Measurements from ENCODE around the gene SLC6A17. TPM values are rescaled to one million over a fixed set of nuclear protein-coding genes. Genes with fewer than 3 reads are reported as not detected.

SLC6A17 gene
- total RNA-seq, 1 donor, result under 0.01 TPM

- DNase-seq (ENCODE audit: low read depth), result no peak
- H3K4me3 ChIP-seq (ENCODE audit: low read depth, low read length), result no peak overlapping the region
- TF ChIP-seq CTCF (IDR thresholded peaks at IDR 0.05; ENCODE audit: insufficient read depth, low read depth, low read length), result no peak
Observed at GRCh38 chr1:110215621-110216515, 65.6 kb downstream of the SLC6A17 start.

GRCh38 chr1:110216844-110217444 is 66.7 kb downstream of the SLC6A17 start:
- TF ChIP-seq CTCF (IDR thresholded peaks at IDR 0.05; ENCODE audit: insufficient read depth, low read depth, low read length), result no peak
- DNase-seq (ENCODE audit: low read depth), result no peak
- no peak overlapping the region for H3K4me3 ChIP-seq (ENCODE audit: low read depth, low read length)

- H3K4me3 ChIP-seq (ENCODE audit: low read depth, low read length), result no peak overlapping the region
- no peak for DNase-seq (ENCODE audit: low read depth)
- TF ChIP-seq CTCF (IDR thresholded peaks at IDR 0.05; ENCODE audit: insufficient read depth, low read depth, low read length), result no peak
Observed at GRCh38 chr1:110218137-110218536, 67.8 kb downstream of the SLC6A17 start.

- DNase-seq (ENCODE audit: low read depth), result no peak
- H3K4me3 ChIP-seq (ENCODE audit: low read depth, low read length), result no peak overlapping the region
- TF ChIP-seq CTCF (IDR thresholded peaks at IDR 0.05; ENCODE audit: insufficient read depth, low read depth, low read length), result no peak
Observed at GRCh38 chr1:110218739-110219138, 68.4 kb downstream of the SLC6A17 start.

- TF ChIP-seq CTCF (IDR thresholded peaks at IDR 0.05; ENCODE audit: insufficient read depth, low read depth, low read length), result no peak
- DNase-seq (ENCODE audit: low read depth), result no peak
- no peak overlapping the region for H3K4me3 ChIP-seq (ENCODE audit: low read depth, low read length)
Observed at GRCh38 chr1:110220324-110220723, 70.0 kb downstream of the SLC6A17 start.

GRCh38 chr1:110221119-110221518 is 70.8 kb downstream of the SLC6A17 start:
- no peak overlapping the region for H3K4me3 ChIP-seq (ENCODE audit: low read depth, low read length)
- DNase-seq (ENCODE audit: low read depth), result no peak
- no peak for TF ChIP-seq CTCF (IDR thresholded peaks at IDR 0.05; ENCODE audit: insufficient read depth, low read depth, low read length)

Measured in fibroblast of villous mesenchyme (primary cell).